Measurements from ENCODE around the gene SEMA3E.
"Not testable (repeated sequence)": the region's sequence is repeated elsewhere in the genome, so short reads cannot be mapped to it uniquely, and the experiment has no call there.

The SEMA3E gene

GRCh38 chr7:83451501-83452045 lies 197.4 kb downstream of the SEMA3E start:
- no peak for DNase-seq (ENCODE audit: low spot score)

DNA sequence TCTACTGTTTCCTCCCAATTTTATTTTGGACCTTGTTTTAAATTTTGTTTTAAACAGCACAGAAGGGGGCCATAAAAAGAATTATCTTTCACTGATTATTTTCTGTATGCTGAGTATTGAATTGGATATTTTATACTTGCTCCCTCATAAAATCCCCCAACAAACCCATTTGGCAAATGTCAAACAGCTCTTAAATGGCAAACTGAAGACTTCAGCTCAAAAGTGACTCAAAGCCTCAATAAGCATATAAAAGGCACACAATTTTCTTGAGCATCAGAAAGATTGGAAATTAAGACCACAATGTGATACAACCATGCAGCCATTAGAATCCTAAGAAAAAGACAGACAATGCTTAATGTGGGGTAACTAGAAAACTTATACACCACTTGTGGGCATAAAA lies 199.2 kb downstream of the SEMA3E start:
- no peak for DNase-seq (ENCODE audit: low spot score)

DNA sequence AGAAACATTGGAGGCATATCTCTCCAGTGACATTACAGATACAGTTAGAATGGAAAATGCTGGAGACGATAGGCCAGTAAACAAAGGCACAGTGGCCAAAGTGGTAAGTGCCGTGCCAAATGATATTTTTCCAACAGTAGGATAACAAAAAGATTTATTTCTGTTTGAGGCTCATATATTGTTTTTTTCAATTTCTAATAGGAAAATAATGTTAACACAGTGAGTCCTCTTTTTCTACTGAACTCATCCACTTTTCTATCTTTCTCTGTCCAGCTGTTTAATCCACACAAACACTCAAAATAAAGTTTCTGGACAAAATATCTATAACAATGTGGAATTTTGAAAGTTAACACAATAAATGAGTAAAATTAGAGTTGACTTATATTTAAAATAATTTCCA lies 201.3 kb downstream of the SEMA3E start:
- DNase-seq (ENCODE audit: low spot score) = no peak

GRCh38 chr7:83446102-83446669 lies 202.8 kb downstream of the SEMA3E start:
- no peak for DNase-seq (ENCODE audit: low spot score)

DNA sequence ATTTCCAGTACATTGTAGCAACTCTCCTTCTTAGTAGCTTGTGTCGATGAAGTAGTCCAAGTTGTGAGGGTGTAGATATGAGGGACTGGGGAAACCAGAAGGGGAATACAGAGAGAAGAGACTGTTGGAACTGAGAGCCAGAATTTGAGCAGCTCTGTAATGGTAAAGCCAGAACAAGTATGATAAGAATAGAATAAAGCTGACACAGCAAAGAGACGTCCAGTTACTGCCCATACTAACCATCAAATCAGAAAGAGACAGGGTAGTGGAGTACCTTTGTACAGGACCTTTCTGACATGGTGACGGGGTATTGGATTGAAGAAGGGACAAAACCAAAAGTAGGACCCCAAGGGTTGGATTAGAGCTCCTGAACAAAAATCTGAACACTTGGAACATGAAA lies 206.0 kb downstream of the SEMA3E start:
- no peak for DNase-seq (ENCODE audit: low spot score)

DNA sequence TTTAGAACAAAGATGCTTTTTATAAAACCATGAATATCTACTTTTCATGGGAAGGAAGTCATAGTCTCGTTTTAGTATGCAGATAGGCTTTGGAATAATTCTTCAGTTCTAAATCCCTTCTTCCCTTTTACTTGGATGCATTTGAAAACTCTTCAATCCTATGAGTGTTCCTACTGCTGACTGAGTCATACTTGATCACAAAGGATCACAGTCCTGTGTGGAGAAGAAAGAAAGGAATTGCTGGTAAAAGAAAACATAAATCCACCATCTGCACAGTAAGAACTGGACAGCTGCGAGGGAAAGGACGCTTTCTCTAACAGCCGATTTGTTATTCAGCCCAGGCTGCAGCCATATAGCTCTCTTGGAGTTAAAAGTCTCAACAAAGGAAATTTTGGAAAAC lies 209.9 kb downstream of the SEMA3E start:
- no peak for DNase-seq (ENCODE audit: low spot score)

- DNase-seq (ENCODE audit: low spot score) = not testable (repeated sequence)
These were observed 218.7 kb downstream of the SEMA3E start for GRCh38 chr7:83430289-83430688.

DNA sequence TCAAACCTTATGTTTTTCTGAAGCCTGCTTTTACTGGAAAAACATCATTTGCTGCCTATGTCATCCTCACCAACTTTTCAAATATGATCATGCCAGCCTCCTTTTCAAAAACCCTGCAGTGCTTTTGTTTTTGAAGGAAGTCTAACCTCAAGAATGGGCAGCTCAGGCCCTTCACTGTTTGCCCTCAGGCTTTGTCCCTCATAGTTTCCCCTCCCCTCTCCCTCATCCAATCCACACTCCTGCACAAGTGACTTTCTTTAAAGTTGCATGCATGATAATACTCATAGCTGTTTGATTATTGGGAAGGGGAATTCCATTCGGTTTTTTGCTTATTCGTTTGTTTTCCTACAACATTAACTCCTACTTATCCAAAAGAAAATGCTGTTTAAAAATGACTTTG lies 219.4 kb downstream of the SEMA3E start:
- no peak for DNase-seq (ENCODE audit: low spot score)

- no peak for DNase-seq (ENCODE audit: low spot score)
These were observed 221.1 kb downstream of the SEMA3E start for GRCh38 chr7:83427884-83428283.

DNA sequence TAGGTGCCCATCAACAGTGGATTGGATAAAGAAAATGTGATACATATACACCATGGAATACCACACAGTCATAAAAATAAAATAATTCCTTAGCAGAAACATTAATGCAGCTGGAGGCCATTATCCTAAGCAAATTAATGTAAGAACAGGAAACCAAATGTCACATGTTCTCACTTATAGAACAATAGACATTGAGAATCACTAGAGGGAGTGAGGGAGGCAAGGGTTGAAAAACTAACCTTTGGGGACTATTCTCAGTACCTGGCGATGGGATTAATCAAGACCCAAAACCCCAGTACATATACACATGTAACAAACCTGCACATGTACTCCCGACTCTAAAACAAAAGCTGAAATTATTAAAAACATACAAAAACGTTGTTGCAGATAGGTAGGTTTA lies 222.6 kb downstream of the SEMA3E start:
- no peak for DNase-seq (ENCODE audit: low spot score)

DNA sequence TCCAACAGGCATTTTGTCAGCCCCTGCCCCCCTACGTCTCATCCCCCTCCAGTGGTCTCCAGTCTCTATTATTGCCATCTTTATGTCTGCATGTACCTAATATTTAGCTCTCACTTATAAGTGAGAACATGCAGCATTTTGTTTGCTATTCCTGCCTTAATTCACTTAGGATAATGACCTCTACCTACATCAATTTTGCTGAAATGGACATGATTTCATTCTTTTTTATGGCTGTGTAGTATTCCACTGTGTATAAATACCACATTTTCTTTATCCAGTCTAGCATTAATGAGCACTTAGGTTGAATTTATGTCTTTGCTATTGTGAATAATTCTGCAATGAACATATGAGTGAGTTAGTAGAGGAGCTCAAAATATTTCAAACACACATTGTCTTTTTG lies 229.9 kb downstream of the SEMA3E start:
- no peak for DNase-seq (ENCODE audit: low spot score)

- no peak for DNase-seq (ENCODE audit: low spot score)
These were observed 233.1 kb downstream of the SEMA3E start for GRCh38 chr7:83415840-83416239.

- no peak for DNase-seq (ENCODE audit: low spot score)
These were observed 234.0 kb downstream of the SEMA3E start for GRCh38 chr7:83414947-83415346.

DNA sequence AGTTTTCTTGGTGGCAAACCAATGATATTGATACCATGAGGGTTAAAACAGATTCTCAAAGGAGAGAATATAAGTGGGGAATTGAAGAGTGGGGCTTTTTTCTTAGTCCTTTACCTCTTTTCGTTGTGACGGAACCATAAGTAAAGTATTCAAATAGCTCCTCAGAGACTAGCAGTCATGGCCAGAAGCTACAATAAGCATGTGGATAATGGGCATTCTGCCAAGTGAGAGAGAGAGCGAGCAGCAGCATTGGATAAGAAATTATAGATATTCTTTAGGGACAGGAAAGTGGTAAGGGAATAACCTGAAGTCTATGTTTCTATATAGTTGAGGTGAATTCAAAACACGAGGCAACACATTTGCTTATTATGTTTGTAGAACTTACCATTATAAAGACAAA lies 235.1 kb downstream of the SEMA3E start:
- DNase-seq (ENCODE audit: low spot score) = no peak

- DNase-seq (ENCODE audit: low spot score) = no peak
These were observed 235.5 kb downstream of the SEMA3E start for GRCh38 chr7:83413424-83413823.

GRCh38 chr7:83410989-83411591 lies 237.8 kb downstream of the SEMA3E start:
- DNase-seq (ENCODE audit: low spot score) = peak; percentile 4

DNA sequence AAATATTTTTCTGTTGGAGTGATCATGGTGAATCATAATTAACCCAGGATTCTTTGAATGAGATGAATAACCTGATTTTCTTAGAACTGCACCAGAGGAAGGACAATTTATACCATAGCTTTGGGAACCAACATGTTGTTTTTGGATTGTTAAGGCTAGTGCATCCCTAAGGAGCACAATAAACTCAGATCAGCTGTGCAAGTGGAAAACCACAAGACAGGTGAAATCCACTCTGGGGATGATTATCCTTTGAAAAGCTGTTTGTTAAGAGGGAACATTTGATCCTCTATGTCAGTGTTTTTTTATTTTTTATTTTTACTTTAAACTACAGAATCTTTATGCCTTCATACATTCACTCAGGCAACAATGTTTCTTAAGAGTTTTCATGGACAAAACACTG lies 254.2 kb downstream of the SEMA3E start:
- DNase-seq (ENCODE audit: low spot score) = no peak

- no peak for DNase-seq (ENCODE audit: low spot score)
These were observed 260.5 kb downstream of the SEMA3E start for GRCh38 chr7:83388436-83388835.

DNA sequence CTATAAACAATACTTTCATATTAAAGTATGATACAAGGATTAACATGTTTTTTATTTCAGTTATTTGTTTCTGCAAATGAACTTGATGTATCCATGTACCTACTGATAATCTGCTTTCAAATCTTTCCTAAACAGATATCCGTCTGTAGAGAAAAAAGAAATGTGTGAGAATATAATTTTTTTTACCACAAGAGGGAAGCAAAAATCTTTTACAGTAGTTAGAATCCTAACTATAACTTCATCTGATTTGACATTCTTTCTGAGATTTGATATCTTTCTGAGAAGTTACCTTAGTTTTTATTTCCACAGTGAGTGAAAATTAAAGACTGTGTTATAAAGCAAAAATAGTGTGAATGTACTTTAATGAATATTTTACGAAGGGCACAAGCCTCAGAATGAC lies 282.3 kb downstream of the SEMA3E start:
- no peak for DNase-seq (ENCODE audit: low spot score)

GRCh38 chr7:83365746-83366145 lies 283.2 kb downstream of the SEMA3E start:
- DNase-seq (ENCODE audit: low spot score) = no peak

GRCh38 chr7:83362871-83363550 lies 285.9 kb downstream of the SEMA3E start:
- DNase-seq (ENCODE audit: low spot score) = no peak

- DNase-seq (ENCODE audit: low spot score) = no peak
These were observed 289.8 kb downstream of the SEMA3E start for GRCh38 chr7:83359108-83359507.

DNA sequence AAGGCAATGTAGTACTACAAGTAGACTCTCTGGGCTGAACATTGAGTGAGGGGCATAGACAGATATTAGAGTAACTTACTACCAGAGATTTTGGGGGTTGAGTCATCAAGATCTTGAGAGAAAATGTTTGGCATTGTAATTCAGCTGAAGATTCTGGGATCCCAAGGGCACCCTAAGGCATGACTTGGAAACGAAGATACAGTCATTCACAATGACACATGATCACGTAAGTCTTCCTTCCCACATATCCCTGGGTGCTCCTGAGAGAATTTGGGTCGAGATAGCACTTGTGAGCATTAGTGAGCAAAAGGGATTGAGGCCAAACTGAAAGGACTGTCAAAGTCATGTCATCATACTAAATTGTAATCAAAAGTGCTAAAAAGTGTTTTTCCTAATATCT lies 293.8 kb downstream of the SEMA3E start:
- no peak for DNase-seq (ENCODE audit: low spot score)
